ENCODE data around the gene LARP6. TPM values are rescaled to one million over a fixed set of nuclear protein-coding genes. Genes with fewer than 3 reads are reported as not detected.

LARP6 gene
- total RNA-seq, 1 experiment from 2014 or later: 15.2 TPM

GRCh38 chr15:70867911-70868467, 14.0 kb upstream of the LARP6 start:
- H3K27me3 Mint-ChIP-seq (ENCODE audit: low read depth): no peaks in the 10 kb centered on the region
- ChIA-PET POLR2A (interaction anchor here (0.6 kb wide), 1 partner anchor 38 kb away, joined by 4 read pairs; no protein-coding TSS in a partner anchor), CTCF (interaction anchor here (1.0 kb wide), 1 partner anchor 43 kb away, joined by 3 read pairs; no protein-coding TSS in a partner anchor)
- H3K9me3 Mint-ChIP-seq: peaks cover 8% of the 10 kb centered on the region; the same call in 1 of the 2 replicates
- ATAC-seq (no peak), DNase-seq (ENCODE audit: low spot score) (no peak)
- H3K36me3 Mint-ChIP-seq: peaks cover 3% of the 10 kb centered on the region
- TF ChIP-seq NFATC4 (CRISPR knock-in tag; IDR thresholded peaks at IDR 0.05): no peak
- TF ChIP-seq NR1H2 (CRISPR knock-in tag; IDR thresholded peaks at IDR 0.05): no peak
- TF ChIP-seq FOXJ3 (CRISPR knock-in tag; IDR thresholded peaks at IDR 0.05; ENCODE audit: borderline replicate concordance): no peak
- no peak for TF ChIP-seq AR (CRISPR knock-in tag; IDR thresholded peaks at IDR 0.05)
- TF ChIP-seq ZNF317 (CRISPR knock-in tag; IDR thresholded peaks at IDR 0.05; ENCODE audit: borderline replicate concordance, low read depth): no peak
- no peak for TF ChIP-seq CBFB (CRISPR knock-in tag; IDR thresholded peaks at IDR 0.05; ENCODE audit: low read depth)
- TF ChIP-seq ZNF396 (CRISPR knock-in tag; IDR thresholded peaks at IDR 0.05; ENCODE audit: borderline replicate concordance): no peak
- TF ChIP-seq MXD4 (CRISPR knock-in tag; IDR thresholded peaks at IDR 0.05; ENCODE audit: borderline replicate concordance): no peak
- no peak for TF ChIP-seq FOXP4 (CRISPR knock-in tag; IDR thresholded peaks at IDR 0.05)
- TF ChIP-seq GRHL2 (CRISPR knock-in tag; IDR thresholded peaks at IDR 0.05; ENCODE audit: insufficient replicate concordance, severe bottlenecking): no peak
- TF ChIP-seq ZSCAN18 (CRISPR knock-in tag; IDR thresholded peaks at IDR 0.05): no peak
- no peak for TF ChIP-seq NFYB (CRISPR knock-in tag; conservative IDR thresholded peaks at IDR 0.05; ENCODE audit: low read depth)
- TF ChIP-seq MYBL2 (CRISPR knock-in tag; IDR thresholded peaks at IDR 0.05): no peak
- TF ChIP-seq TCF7 (CRISPR knock-in tag; IDR thresholded peaks at IDR 0.05; ENCODE audit: low read depth): no peak
- TF ChIP-seq JAZF1 (CRISPR knock-in tag; IDR thresholded peaks at IDR 0.05): no peak
- H3K4me3 Mint-ChIP-seq: no peak overlapping the region
- H3K4me1 Mint-ChIP-seq: no peaks in the 10 kb centered on the region
- no peak overlapping the region for H3K27ac Mint-ChIP-seq

- ChIA-PET POLR2A (no interaction called here), CTCF (no interaction called here)
- no peaks in the 10 kb centered on the region for H3K4me1 Mint-ChIP-seq
- no peak overlapping the region for H3K27ac Mint-ChIP-seq
- H3K36me3 Mint-ChIP-seq: no peaks in the 10 kb centered on the region; the same call in 1 of the 2 replicates
- H3K27me3 Mint-ChIP-seq (ENCODE audit: low read depth): no peaks in the 10 kb centered on the region
- DNase-seq (ENCODE audit: low spot score) (no peak), ATAC-seq (no peak)
- H3K9me3 Mint-ChIP-seq: peaks cover 3% of the 10 kb centered on the region; the same call in 1 of the 2 replicates
- no peak overlapping the region for H3K4me3 Mint-ChIP-seq
- TF ChIP-seq EMX1 (CRISPR knock-in tag; IDR thresholded peaks at IDR 0.05) (no peak), MAX (CRISPR knock-in tag; IDR thresholded peaks at IDR 0.05) (no peak), TEAD4 (CRISPR knock-in tag; IDR thresholded peaks at IDR 0.05) (no peak), ZNF423 (CRISPR knock-in tag; IDR thresholded peaks at IDR 0.05) (no peak), HMGXB4 (CRISPR knock-in tag; IDR thresholded peaks at IDR 0.05) (no peak), ELF4 (CRISPR knock-in tag; IDR thresholded peaks at IDR 0.05; ENCODE audit: low read depth) (no peak), CTCF (IDR thresholded peaks at IDR 0.05) (no peak), TCF7 (CRISPR knock-in tag; IDR thresholded peaks at IDR 0.05; ENCODE audit: low read depth) (no peak)
Observed at GRCh38 chr15:70866982-70867641, 13.2 kb upstream of the LARP6 start.

All from WTC11 (cell line).